K562 (cell line): ENCODE results near the gene HNRNPDL. TPM values are rescaled to one million over a fixed set of nuclear protein-coding genes. Genes with fewer than 3 reads are reported as not detected.

Experiments
- ATAC-seq: fragments of 200-7000 bp; cut with Tn5 transposase; 3 replicates; pipeline ENCODE4 v1.9.1; 2020; ENCODE audit warnings: moderate library complexity
- BruUV-seq: library from RNA; stranded (reverse); fragments of 400-500 nt; replicated peaks from 2 replicates; lab custom pipeline; 2021; lab: Mats Ljungman, UMichigan
- CTCF ChIA-PET: fragments of 300-600 bp; formaldehyde crosslinking; extraction: SDS; loops from one replicate; lab custom pipeline; 2021; ENCODE audit warnings: low intra/inter-chr PET ratio; lab: Yijun Ruan, JAX
- POLR2A ChIA-PET: fragments of 300-600, 350-650 bp; sonication (Branson Sonifier 250); formaldehyde crosslinking; extraction: SDS; loops from one replicate; lab custom pipeline; 2021; ENCODE audit warnings: antibody characterized with exemption, inconsistent platforms; lab: Yijun Ruan, JAX
- DNase-seq, 4 experiments: peaks; one replicate each; pipeline versions ENCODE4 v3.0.0 to v3.0.0-alpha.2; 2011 to 2018; ENCODE audit warnings: low spot score in 3 of 4, mixed read lengths in 3 of 4; ENCODE audit errors: extremely low read depth in 1 of 4
- FAIRE-seq: peaks from 2 replicates; lab custom pipeline; 2011; peaks lifted over from hg19 to GRCh38; lab: Jason Lieb, UNC
- H2AFZ ChIP-seq: 2 replicates; pipeline ENCODE4 v1.6.0; 2011; ENCODE audit warnings: low read depth, low read length, control low read depth, inconsistent platforms
- H3K27ac ChIP-seq: fragments of 200-600 bp; 3 replicates; pipeline ENCODE4 v1.8.0; 2011; ENCODE audit warnings: low read depth, mild to moderate bottlenecking, control low read depth, inconsistent platforms, low read length, moderate library complexity, mixed read lengths; ENCODE audit errors: extremely low read depth
- H3K27me3 ChIP-seq, 2 experiments: fragments of 300-600 bp in 1 of 2; 2 replicates in 1 of 2; 3 replicates in 1 of 2; pipeline versions ENCODE4 v1.6.0 to v1.8.0; 2011; ENCODE audit warnings: inconsistent platforms in 2 of 2, low read length in 2 of 2, mild to moderate bottlenecking in 1 of 2, mixed read lengths in 1 of 2, moderate library complexity in 1 of 2; ENCODE audit not compliant: control insufficient read depth in 2 of 2, insufficient read depth in 2 of 2
- H3K36me3 ChIP-seq: fragments of 300-600 bp; 3 replicates; pipeline ENCODE4 v1.8.0; 2011; ENCODE audit warnings: mild to moderate bottlenecking, low read length, inconsistent platforms; ENCODE audit not compliant: control insufficient read depth, insufficient read depth
- H3K4me1 ChIP-seq, 2 experiments: fragments of 200-600 bp in 1 of 2; replicated peaks in 1 of 2; 2 replicates in 1 of 2; 3 replicates in 1 of 2; pipeline versions ENCODE4 v1.5.1 to v1.8.0; 2011; ENCODE audit warnings: inconsistent platforms in 2 of 2, low read length in 2 of 2, mild to moderate bottlenecking in 1 of 2, mixed read lengths in 1 of 2, moderate library complexity in 1 of 2; ENCODE audit not compliant: control insufficient read depth in 2 of 2, insufficient read depth in 2 of 2
- H3K4me2 ChIP-seq: 2 replicates; pipeline ENCODE4 v1.6.1; 2011; ENCODE audit warnings: low read length, control low read depth, inconsistent platforms, mixed read lengths; ENCODE audit not compliant: insufficient read depth
- H3K4me3 ChIP-seq: fragments of 200-600 bp; sonication (generic), shearing (Covaris generic); 2 replicates; pipeline ENCODE4 v1.5.1; 2016; ENCODE audit warnings: control low read depth, inconsistent platforms
- H3K79me2 ChIP-seq: fragments of 200-600 bp; 3 replicates; pipeline ENCODE4 v1.8.0; 2011; ENCODE audit warnings: low read length, inconsistent platforms; ENCODE audit not compliant: control insufficient read depth, insufficient read depth
- H3K9ac ChIP-seq, 2 experiments: 2 replicates each; pipeline versions ENCODE4 v1.6.0 to v1.6.1; 2011; ENCODE audit warnings: low read depth in 2 of 2, low read length in 2 of 2, control low read depth in 1 of 2, inconsistent platforms in 1 of 2, mild to moderate bottlenecking in 1 of 2, mixed read lengths in 1 of 2; ENCODE audit not compliant: insufficient read depth in 1 of 2
- H3K9me1 ChIP-seq: one replicate; pipeline ENCODE4 v1.6.0; 2011; ENCODE audit warnings: inconsistent platforms, mild to moderate bottlenecking, low read length, moderate library complexity; ENCODE audit not compliant: control insufficient read depth, insufficient read depth
- H3K9me3 ChIP-seq: replicated peaks from 2 replicates; pipeline ENCODE4 v1.5.1; 2011; ENCODE audit warnings: low read depth, low read length, inconsistent platforms; ENCODE audit not compliant: control insufficient read depth, insufficient read depth
- H4K20me1 ChIP-seq: replicated peaks from 2 replicates; pipeline ENCODE4 v1.6.1; 2011; ENCODE audit warnings: low read length, inconsistent platforms, mixed read lengths; ENCODE audit not compliant: control insufficient read depth, insufficient read depth
- CHD4 ChIP-seq: fragments of 200-600 bp; sonication (generic); IDR thresholded peaks from 3 replicates; pipeline ENCODE4 v1.6.1; 2012; ENCODE audit warnings: low read depth, mild to moderate bottlenecking, mixed read lengths, low read length, inconsistent platforms; ENCODE audit not compliant: insufficient read depth, insufficient replicate concordance, poor library complexity, severe bottlenecking
- CSDE1 ChIP-seq, 2 experiments: fragments of 450-650 bp; IDR thresholded peaks; 2 replicates each; pipeline ENCODE4 v1.6.1; 2016; ENCODE audit warnings: mild to moderate bottlenecking in 1 of 2
- GABPB1 ChIP-seq: sonication (generic); formaldehyde crosslinking; IDR thresholded peaks from 2 replicates; pipeline ENCODE4 v1.8.0; 2022; ENCODE audit warnings: mild to moderate bottlenecking, missing genetic modification reagents
- MED1 ChIP-seq: sonication (generic); formaldehyde crosslinking; IDR thresholded peaks from 2 replicates; pipeline ENCODE4 v1.8.1; 2023; ENCODE audit warnings: missing genetic modification reagents, borderline replicate concordance
- NCOA4 ChIP-seq: fragments of 450-650 bp; IDR thresholded peaks from 2 replicates; pipeline ENCODE4 v1.6.1; 2018; ENCODE audit warnings: mild to moderate bottlenecking; ENCODE audit not compliant: partially characterized antibody
- PCBP1 ChIP-seq: fragments of 200-400 bp; formaldehyde crosslinking; IDR thresholded peaks from 2 replicates; pipeline ENCODE4 v1.6.1; 2018; ENCODE audit warnings: mild to moderate bottlenecking, low read depth, low read length; ENCODE audit not compliant: poor library complexity, severe bottlenecking
- POLR2B ChIP-seq: fragments of 450-650 bp; IDR thresholded peaks from 2 replicates; pipeline ENCODE4 v1.6.1; 2018; ENCODE audit warnings: low read depth; ENCODE audit not compliant: partially characterized antibody
- RBM14 ChIP-seq: fragments of 200-400 bp; formaldehyde crosslinking; IDR thresholded peaks from 2 replicates; pipeline ENCODE4 v1.6.1; 2018; ENCODE audit warnings: low read depth, mild to moderate bottlenecking, low read length, moderate library complexity, borderline replicate concordance; ENCODE audit not compliant: insufficient read depth
- RBM25 ChIP-seq: fragments of 200-400 bp; formaldehyde crosslinking; IDR thresholded peaks from 2 replicates; pipeline ENCODE4 v1.6.1; 2018; ENCODE audit warnings: low read length, low read depth, moderate library complexity; ENCODE audit not compliant: severe bottlenecking
- TGIF2 ChIP-seq: sonication (generic); formaldehyde crosslinking; IDR thresholded peaks from 2 replicates; pipeline ENCODE4 v1.8.1; 2022; ENCODE audit warnings: mild to moderate bottlenecking, missing genetic modification reagents, moderate library complexity
- XRCC5 ChIP-seq: fragments of 200-400 bp; formaldehyde crosslinking; IDR thresholded peaks from 2 replicates; pipeline ENCODE4 v1.6.1; 2017; ENCODE audit warnings: low read depth, mild to moderate bottlenecking, low read length
- ZNF121 ChIP-seq: sonication (generic); formaldehyde crosslinking; conservative IDR thresholded peaks from 2 replicates; pipeline ENCODE4 v1.8.0; 2022; ENCODE audit warnings: missing genetic modification reagents
- ZNF143 ChIP-seq: sonication (generic); formaldehyde crosslinking; IDR thresholded peaks from 2 replicates; pipeline ENCODE4 v1.9.0; 2022; ENCODE audit warnings: mild to moderate bottlenecking, missing genetic modification reagents
- ZNF274 ChIP-seq: IDR thresholded peaks from 2 replicates; pipeline ENCODE4 v1.6.1; 2011; ENCODE audit warnings: low read depth, mild to moderate bottlenecking, low read length, moderate library complexity, borderline replicate concordance
- ZNF75A ChIP-seq: fragments of 450-650 bp; formaldehyde crosslinking; IDR thresholded peaks from 2 replicates; pipeline ENCODE4 v1.4.0; 2020; ENCODE audit warnings: mild to moderate bottlenecking
- ZNF778 ChIP-seq: fragments of 450-650 bp; formaldehyde crosslinking; IDR thresholded peaks from 2 replicates; pipeline ENCODE4 v1.4.0; 2020; ENCODE audit warnings: mild to moderate bottlenecking, moderate library complexity
- WGBS: fragments of 100-300 bp; shearing (Covaris generic); methylation state at CpG from one replicate; pipeline ENCODE4 v1.1.6; 2016; ENCODE audit warnings: low coverage, mixed read lengths; ENCODE audit not compliant: insufficient coverage; ENCODE audit errors: missing lambda C conversion rate; 5-methylcytosine and 5-hydroxymethylcytosine counted together
- in situ Hi-C: fragments of 300-500 bp; cut with MboI; formaldehyde crosslinking; loops from 4 replicates; pipeline ENCODE4 v1.15.0; 2018; ENCODE audit warnings: inconsistent platforms, mixed read lengths
- intact Hi-C: fragments of 100-400 bp; cut with micrococcal nuclease; formaldehyde crosslinking; loops from 2 replicates; pipeline ENCODE4 v1.14.2; 2022
- polyA plus RNA-seq, 8 experiments: library from polyadenylated mRNA; depleted of rRNA in 4 of 8; stranded (reverse) in 5 of 8; unstranded in 3 of 8; fragments of >200 nt; fragmentation: Nextera tagmentation in 2 of 8; fragmentation: Illumina TruSeq in 1 of 8; extraction: Ambion mirVana in 2 of 8; extraction: Trizol in 1 of 8; gene quantifications; 2 replicates each; pipeline versions ENCODE4 v1.2.1 to v1.2.3, GENCODE V29; 2011 to 2014; ENCODE audit warnings: inconsistent platforms in 1 of 8, missing spikeins in 1 of 8
- total RNA-seq, 7 experiments: library from RNA; depleted of rRNA in 6 of 7; stranded (reverse); fragments of >200 nt in 6 of 7; fragmentation: Illumina TruSeq in 2 of 7; extraction: Trizol in 2 of 7; gene quantifications; 2 replicates each; pipeline versions ENCODE4 v1.2.1 to v1.2.3, GENCODE V29; 2011 to 2021; ENCODE audit warnings: low replicate concordance in 1 of 7
- TF ChIP-seq, protein P1 (sequence below): fragments of 250-450 bp; sonication (Bioruptor Pico); IDR thresholded peaks from 2 replicates; pipeline ENCODE4 v1.6.1; 2021; ENCODE audit warnings: mild to moderate bottlenecking

The HNRNPDL gene
- total and polyA plus RNA-seq, 9 of the 15 experiments (the other 6 are each of a cell fraction or from before 2014, with no cell fraction given), result 243 to 652 (median 351) TPM

DNA sequence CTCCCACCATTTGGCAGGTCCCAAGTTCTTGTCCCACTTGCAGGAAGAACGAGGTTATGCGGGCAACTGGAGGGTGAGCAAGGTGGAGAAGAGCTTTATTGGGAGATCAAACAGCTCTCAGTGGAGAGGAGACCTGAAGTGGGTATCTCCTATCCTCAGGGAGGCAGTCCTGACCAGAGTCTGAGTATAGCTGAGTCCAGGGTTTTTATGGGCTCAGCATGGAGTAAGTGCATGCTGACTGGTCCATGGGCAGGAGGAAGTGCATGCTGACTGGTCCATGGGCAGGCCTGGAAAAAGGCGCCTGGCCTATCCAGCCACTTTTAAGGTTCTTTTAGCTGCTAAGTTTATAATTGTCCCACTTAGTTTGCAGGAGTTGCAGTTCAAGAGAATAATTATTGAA is 49.0 kb downstream of the HNRNPDL start (continued):
- TF ChIP-seq RBM14 (no peak), ZNF778 (CRISPR knock-in tag) (no peak), XRCC5 (no peak)
- TF ChIP-seq, all 486 proteins: peak for 2

DNA sequence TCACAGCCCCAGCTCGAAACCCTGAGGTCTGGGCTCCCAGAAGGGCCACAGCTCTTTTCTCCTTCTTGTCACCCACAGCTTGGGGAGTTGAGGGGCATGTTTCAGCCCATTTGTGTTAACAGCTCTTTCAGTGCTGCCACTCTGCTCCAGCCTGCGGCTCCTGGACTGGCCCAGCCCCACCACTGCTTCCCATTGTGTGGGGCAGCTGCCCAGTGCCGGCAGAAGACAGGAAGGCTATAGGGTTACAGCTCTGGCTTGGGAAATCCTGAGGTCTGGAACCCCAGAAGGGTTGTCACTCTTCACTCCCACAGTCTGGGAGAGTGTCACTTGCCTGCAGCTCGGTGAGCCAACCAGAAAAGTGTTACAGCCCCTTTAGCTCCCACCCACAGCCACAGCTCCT is 49.4 kb downstream of the HNRNPDL start:
- H3K27ac ChIP-seq, result no peak overlapping the region
- FAIRE-seq, result no peak
- in situ Hi-C loops, result no loop called here
- ATAC-seq, result no peak; the same call in 2 of the 3 replicates
- BruUV-seq, result no TSS peak
- H3K4me3 ChIP-seq, result no peak overlapping the region
- no peak overlapping the region for H3K4me2 ChIP-seq
- CTCF ChIA-PET, result no interaction called here
- H2AFZ ChIP-seq, result no peak overlapping the region
- no peaks in the 10 kb centered on the region for H3K27me3 ChIP-seq
- H3K36me3 ChIP-seq, result 0 out of 3 replicates have a peak, but pooled peaks cover 3% of the 10 kb centered on the region
- intact Hi-C loops, result no loop called here
- no peak overlapping the region for H3K9ac ChIP-seq
- no peaks in the 10 kb centered on the region for H3K9me3 ChIP-seq
- no peaks in the 10 kb centered on the region for H4K20me1 ChIP-seq
- 28% methylated on average over 4 of the region's 4 CpGs for WGBS
- POLR2A ChIA-PET, result interaction anchor here (0.6 to 2.0 kb wide), 6 partner anchors 11 to 1264 kb away, joined by 3 to 4 read pairs (median 3); no protein-coding TSS in a partner anchor
- H3K4me1 ChIP-seq, result peaks cover 4 to 8% of the 10 kb centered on the region in 2 experiments; a peak in 4 of 5 replicates
- no peaks in the 10 kb centered on the region for H3K9me1 ChIP-seq
- DNase-seq, result no peak
- peaks cover 8% of the 10 kb centered on the region for H3K79me2 ChIP-seq
- no peak for TF ChIP-seq ZNF121 (CRISPR knock-in tag)
- no peak for TF ChIP-seq NCOA4
- TF ChIP-seq TGIF2, result no peak
- TF ChIP-seq POLR2B, result no peak
- TF ChIP-seq ZNF143 (CRISPR knock-in tag), result no peak
- TF ChIP-seq, protein P1, sequence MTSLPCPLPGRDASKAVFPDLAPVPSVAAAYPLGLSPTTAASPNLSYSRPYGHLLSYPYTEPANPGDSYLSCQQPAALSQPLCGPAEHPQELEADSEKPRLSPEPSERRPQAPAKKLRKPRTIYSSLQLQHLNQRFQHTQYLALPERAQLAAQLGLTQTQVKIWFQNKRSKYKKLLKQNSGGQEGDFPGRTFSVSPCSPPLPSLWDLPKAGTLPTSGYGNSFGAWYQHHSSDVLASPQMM (CRISPR knock-in tag), result no peak
- TF ChIP-seq ZNF75A (CRISPR knock-in tag), result no peak
- no peak for TF ChIP-seq ZNF274
- TF ChIP-seq PCBP1, result no peak
- TF ChIP-seq GABPB1 (CRISPR knock-in tag), result no peak
- no peak for TF ChIP-seq CSDE1 (IDR thresholded peaks at IDR 0.05)
- no peak for TF ChIP-seq MED1 (CRISPR knock-in tag)
- no peak for TF ChIP-seq CHD4
- TF ChIP-seq RBM25, result no peak
